ENCODE measurements around the gene RSPRY1.

Gene RSPRY1

GRCh38 chr16:57148481-57148880, 37.6 kb upstream of the RSPRY1 start:
- no peak for TF ChIP-seq CTCF (conservative IDR thresholded peaks at IDR 0.05; ENCODE audit: low read depth, low read length)
- DNase-seq (ENCODE audit: low read depth), result no peak

GRCh38 chr16:57149391-57149790, 36.7 kb upstream of the RSPRY1 start:
- no peak for DNase-seq (ENCODE audit: low read depth)
- no peak for TF ChIP-seq CTCF (conservative IDR thresholded peaks at IDR 0.05; ENCODE audit: low read depth, low read length)
- no peak overlapping the region for H3K4me3 ChIP-seq (ENCODE audit: low read length)

More at GRCh38 chr16:57148481-57148880, 37.6 kb upstream of the RSPRY1 start:
- H3K4me3 ChIP-seq (ENCODE audit: low read length), result no peak overlapping the region

GRCh38 chr16:57150682-57151330, 35.3 kb upstream of the RSPRY1 start:
- H3K4me3 ChIP-seq (ENCODE audit: low read length), result no peak overlapping the region
- peak; percentile 81 for DNase-seq (ENCODE audit: low read depth)
- no peak for TF ChIP-seq CTCF (conservative IDR thresholded peaks at IDR 0.05; ENCODE audit: low read depth, low read length)

DNA sequence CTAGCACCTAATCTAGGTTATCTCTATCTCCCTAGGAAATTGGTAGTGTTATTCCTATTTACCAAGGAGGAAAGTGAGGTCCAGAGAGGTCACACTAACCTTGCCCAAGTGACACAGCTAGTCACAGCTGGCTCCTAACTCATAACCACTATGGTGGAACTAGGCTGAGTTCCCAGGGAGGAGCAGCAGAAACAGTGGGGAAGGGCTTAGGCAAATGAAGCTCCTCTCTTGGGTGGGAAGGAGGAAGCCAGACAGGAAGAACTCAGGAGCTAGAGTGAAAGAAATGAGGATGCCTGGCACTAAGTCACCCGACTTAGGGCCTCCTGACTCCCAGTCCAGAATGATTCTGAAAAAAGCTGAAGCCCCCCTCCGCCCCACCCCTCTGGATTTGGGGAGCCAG, 34.8 kb upstream of the RSPRY1 start:
- DNase-seq (ENCODE audit: low read depth), result no peak
- no peak overlapping the region for H3K4me3 ChIP-seq (ENCODE audit: low read length)
- TF ChIP-seq CTCF (conservative IDR thresholded peaks at IDR 0.05; ENCODE audit: low read depth, low read length), result no peak

- H3K4me3 ChIP-seq (ENCODE audit: low read length), result no peak overlapping the region
- no peak for TF ChIP-seq CTCF (conservative IDR thresholded peaks at IDR 0.05; ENCODE audit: low read depth, low read length)
- DNase-seq (ENCODE audit: low read depth), result no peak
Observed at GRCh38 chr16:57152096-57153093, 33.7 kb upstream of the RSPRY1 start.

DNA sequence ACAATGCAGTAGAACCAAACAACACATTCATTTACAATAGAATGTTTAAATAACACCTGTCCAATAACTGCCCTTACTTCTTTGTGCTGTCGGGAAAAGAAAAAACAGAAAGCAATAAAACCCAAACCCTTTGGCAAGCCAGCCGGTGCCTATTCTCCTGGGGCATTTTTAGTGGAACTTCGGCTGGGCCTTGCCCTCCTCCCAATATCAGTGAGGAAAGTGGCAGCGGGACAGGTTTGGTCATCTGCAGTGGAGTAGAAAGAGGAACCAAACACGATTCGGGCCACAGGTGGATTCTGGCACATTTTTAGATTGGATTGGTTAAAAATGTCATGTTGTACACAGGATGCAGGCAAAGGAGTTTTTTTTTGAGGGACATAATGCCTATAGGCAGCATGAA, 32.3 kb upstream of the RSPRY1 start:
- no peak overlapping the region for H3K4me3 ChIP-seq (ENCODE audit: low read length)
- no peak for TF ChIP-seq CTCF (conservative IDR thresholded peaks at IDR 0.05; ENCODE audit: low read depth, low read length)
- no peak for DNase-seq (ENCODE audit: low read depth)

Measured in retinal pigment epithelial cell (primary cell).